IPS-NIHi11 (cell line): ENCODE measurements around the gene GPR146.

Experiments used
- DNase-seq: peaks from one replicate; pipeline ENCODE4 v3.0.0; 2012; ENCODE audit warnings: mixed read lengths, low spot score

GPR146 gene

DNA sequence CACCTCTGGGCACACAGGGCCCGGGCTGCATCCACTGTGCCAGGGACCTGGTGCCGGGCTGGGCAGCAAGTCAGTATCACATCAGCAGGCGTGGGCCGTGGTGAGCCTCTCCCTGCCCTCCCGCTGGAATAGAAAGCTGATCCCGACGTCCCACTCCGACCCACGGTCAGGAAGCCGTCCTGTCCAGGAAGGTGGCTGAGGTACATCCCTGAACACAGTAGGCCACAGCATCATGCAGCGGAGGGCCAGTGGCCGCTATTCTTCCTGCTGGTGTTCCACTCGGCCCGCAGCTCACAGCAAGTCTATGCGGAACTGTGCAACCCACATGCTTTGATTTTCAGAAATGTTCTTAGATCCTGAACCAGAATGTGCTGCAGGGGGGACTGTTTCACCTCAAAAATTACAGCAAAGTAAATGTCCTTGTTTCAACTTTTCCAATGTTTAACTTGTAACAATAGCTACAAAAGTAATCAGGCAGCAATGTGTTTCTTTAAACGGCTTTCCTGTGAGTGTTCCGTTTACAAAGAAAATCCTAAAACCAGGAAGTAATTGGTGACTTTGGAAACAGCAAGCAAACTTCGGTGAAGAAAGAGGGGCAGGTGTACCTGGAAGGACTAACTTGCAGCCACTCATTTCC, 676 bp upstream of the GPR146 start:
- DNase-seq = no peak

DNA sequence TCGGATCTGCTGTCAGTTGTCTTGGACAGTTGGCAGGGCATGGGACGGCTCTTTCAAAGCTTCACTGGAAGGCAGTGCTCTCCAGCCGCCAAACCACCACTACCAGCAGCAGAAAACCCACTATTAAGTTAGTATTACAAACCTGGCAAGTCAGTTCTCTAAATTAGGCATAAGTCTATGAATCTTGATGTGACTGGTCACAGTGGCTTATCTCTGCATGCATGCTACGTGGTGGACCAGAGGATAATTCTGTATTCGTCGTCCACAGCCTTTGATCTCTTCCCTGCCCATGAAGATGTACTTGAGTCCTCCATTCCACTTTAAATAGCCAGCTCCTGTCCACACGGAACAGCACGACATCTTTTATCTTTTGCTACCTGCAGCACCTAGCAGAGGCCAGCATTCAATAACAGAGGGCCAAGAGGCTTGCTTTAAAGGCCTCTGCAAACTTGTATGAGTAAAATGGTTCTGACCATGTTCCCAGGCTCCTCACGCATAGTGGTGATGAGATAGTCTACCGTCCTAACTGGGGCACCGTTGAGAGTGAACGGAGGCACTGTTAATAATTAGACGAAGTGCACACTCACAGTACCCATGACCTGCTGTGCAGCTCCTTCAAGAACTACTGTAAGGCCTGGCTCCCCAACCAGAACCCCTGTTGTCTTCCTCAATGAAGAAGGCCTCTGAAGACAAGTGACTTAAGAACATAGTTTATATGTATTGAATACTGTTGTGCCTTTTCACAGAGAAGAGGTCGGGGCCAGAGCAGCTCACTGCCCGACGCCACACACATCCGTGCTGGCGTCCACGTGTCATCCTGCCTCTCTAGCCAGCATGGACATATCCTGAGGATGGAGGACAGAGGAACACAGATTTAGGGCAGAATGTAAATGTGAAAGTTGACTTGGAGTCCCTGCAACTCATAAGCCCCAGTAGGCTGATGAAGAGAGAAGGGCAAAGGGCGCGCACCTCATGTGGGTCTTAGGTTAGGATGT, 1.0 kb downstream of the GPR146 start:
- no peak for DNase-seq

DNA sequence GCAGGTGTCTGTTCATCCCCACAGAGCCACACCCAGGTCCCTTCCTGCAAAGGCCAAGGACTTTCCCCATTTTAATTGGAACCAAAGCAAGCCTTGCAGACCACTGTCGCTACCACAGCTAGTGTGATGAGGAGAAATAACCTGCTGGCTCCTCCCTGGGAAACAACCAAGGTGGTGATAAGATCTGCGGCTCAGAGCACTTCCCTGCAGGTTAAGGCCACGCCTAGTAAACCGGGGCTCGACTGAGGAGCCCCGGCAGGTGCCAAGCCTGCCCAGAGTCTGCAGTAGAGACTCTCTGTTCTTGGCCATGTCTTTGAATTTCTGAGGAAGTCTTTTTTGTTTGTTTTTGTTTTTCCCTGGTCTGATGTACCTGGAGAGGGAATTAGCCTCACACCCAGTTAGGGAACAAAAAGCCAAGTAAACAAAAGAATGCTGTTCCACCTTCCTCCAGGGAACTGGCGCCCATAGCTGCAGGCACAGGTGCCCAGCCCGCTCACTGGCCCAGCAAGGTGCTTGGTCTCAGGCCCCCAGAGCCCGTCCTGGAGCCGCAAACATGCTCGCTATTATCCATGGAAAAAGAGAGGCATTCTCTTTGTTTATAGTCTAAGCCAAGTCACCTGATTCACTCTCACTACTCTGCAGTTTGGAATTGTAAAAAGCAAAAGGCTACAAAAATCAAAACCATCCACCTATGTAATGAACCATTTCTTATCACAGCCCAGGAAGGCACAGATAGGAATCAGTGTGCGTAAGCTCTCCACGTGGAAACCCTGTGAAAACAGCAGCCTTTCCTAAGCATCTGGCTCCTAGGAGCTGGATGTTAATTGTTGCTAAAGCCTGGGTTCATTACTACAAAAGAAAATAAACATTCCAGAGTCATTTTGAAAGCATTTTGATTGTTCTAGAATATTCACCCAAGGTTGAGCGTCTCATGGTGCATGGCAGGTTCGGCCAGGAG, 2.7 kb downstream of the GPR146 start:
- DNase-seq = no peak

DNA sequence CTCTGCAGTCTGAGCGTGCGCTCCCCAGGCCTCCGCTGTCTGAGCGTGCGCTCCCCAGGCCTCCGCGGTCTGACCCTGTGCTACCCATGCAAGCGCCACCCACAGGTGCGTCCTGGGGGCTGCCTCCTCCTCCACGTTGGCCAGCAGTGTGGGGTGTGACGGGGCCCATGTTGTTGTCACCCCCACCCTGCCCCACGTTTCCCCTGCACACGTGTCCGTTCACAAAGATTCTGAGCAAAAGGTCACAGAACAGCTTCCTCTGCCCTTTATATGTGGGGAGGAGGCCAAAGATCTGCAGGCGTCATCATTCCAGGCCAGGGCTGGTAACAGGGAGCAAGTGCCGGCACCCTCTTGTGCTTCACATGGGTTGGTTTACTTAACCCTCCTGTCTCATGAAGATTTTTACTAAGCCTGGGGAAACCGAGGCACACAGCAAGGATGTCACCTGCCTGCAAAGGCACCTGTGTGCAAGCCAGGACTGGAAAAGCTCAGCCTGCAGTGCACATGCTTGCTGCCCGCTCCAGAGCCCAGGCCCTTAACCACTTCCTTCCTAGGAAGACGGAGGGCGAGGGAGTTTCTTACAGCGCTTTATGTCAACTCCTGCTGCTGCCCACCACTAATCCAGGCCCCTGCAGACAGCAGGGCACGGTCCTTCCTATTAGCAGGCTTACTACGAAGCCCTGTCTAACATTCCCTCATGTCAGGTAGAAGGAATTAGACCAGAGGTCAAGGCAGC, 4.8 kb downstream of the GPR146 start:
- no peak for DNase-seq

DNA sequence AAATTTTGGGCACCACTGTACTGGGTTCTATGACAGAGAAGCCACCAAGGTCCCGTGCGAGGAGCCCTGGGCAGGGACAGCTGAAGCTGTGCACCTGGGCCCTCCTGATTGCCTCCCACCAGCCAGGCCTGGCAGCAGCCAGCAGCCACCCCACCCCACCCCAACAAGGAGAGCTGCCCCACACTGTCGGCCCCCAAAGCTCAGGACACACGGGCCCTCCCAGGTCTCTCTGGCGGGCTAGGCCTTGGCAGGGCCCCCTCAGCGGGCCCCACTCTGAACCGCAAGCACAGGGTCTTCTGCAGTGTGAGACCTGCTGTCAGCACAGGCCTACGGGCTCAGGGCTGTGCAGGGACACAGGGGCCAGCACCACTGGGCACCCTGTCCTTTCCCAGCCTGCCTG, 5.5 kb downstream of the GPR146 start:
- DNase-seq = no peak

DNA sequence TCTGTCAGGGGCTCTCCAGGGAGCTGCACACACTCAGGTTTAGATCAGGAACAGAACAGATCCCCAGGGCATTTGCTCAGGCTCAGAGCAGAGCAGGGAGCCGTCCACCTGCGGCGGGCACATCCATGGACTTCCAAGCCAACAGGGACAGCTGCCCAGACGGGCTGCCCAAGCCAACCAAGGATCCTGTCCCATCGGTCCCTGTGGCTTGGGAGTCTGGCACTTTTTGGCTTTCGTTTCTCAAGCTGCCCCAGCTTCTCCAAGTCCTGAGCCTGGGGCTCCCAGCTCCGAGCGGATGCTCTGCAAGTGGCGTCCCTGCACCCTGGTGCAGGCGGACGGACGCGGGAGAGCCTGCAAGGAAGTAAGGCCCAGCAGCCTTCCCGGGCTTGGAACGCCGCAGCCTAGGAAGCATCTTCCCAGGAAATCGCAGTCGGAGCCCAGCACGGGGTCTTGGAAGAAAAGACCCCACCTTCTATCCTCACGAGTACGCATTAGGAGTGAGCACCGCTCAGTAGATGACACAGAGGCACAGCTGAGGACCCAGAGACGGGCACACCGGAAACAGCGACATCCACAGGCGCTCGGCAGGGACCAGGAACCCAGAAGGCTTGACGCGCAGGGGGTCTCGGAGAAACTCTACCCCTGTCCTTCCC, 6.0 kb downstream of the GPR146 start:
- no peak for DNase-seq

DNA sequence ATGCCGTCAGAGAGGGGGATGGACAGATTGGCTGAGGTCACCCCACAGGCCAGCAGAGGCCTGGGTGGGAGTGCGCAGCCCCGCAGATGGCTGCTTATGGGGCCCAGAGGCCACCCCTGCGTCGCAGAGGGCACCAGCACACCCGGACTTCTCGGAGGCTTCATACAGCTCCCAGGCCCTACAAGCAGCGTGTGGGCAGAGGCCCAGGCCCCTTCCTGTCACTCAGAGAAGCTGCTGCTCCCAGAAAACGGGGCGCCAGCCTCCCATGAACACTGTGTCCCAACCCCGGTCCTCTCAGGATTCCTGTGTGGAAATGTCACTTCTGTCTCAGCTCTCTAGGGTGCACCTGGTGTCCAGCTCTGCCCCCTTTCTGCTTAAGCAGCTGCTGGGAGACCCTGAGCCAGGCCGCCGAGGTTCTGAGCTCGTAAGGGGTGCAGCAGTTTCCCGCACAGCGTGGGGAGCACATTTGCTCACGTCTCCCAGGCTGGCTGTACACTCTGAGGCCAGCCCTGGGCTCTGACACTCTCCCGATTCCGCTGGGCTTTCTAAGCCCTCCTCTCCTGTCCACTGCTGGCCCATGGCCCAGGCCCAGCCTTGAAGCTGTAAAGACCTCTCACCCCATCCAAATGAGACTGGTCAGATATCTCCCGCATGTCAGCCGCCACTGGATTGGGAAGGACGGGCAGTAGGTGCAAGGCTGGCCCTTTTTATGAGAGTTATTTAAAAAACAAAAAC, 6.8 kb downstream of the GPR146 start:
- DNase-seq = no peak

DNA sequence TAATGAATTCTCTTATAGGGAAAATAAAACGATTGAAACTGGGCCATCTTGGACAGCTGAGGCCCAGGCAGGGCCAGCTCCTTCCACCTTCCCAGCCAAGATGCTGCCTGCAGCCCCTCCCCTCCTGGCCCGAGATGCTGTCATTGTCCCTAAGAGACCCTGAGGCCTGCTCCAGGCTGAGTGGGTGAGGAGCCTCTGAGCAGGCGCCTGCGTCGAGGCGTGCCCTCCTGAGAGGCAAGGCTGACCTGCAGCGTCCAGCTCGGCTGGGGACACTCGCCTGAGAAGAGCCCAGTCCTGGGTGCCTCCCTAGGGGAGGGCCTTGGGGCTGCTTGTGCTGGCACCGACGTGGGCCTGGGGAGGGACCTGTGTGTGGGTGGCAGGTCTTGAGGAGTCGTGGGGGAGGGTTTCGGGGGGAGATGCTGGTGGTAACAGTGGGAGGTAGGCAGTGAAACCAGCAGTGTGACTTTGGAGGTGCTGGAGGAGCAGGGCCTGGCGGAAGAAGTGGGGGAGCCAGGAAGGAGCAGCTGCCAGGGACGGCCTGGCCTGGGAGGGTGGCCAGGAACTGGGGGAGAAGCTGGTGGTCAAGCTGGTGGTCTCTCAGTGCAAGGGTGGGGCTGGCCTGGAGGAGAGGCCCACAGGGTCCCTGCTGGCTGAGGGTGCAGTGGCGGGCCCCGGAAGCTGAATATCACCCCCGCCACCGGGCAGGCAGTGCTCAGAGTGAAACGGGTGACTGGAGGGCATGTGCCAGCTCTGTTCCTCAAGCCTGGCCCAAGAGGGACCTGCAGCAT, 7.9 kb downstream of the GPR146 start:
- DNase-seq = no peak

DNA sequence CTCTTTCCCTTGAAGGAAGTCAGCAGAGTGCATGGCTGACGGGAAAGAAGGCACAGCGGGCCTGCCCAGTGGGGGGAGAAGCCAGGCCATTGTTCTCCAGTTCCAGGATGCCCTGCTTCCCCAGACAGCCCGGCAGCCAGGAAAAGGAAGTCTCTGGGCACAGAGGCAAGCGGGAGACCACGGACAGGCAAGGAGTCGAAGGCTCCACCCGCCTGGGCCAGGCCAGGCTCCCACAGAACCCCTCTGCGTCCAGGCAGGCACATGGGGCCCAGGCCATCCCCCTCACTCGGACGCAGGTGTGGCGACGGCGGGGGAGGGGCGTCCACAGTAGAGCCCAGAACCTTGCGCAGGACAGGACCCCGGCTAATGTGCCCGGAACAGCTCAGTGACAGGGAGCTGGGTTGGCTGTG, 8.7 kb downstream of the GPR146 start:
- DNase-seq = peak; percentile 70

DNA sequence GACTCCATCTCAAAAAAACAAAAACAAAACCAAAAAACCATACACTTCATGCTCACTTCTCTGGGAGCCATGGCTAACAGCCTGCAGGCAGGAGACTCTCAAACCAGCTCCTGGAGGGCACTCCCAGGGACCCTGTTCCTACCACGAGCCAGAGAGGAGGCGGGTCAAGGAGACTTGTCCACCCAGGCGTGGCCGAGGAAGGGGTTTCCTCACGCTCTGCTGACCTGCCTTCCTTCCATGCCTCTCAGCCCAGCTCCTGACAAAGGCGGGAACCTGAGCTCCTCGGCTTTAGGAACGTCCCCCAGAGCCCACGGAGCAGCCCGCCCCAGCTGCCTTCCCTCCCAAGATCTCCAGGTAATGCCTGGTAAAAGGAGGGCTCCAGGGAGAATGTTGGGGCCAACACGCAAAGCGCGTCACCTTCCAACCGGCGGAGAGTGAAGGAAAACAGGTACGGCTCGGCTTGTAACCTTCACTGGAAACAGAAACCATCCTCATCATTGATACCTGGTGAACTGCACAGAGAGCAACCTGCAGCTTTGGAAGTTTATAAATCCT, 9.5 kb downstream of the GPR146 start:
- DNase-seq = no peak

DNA sequence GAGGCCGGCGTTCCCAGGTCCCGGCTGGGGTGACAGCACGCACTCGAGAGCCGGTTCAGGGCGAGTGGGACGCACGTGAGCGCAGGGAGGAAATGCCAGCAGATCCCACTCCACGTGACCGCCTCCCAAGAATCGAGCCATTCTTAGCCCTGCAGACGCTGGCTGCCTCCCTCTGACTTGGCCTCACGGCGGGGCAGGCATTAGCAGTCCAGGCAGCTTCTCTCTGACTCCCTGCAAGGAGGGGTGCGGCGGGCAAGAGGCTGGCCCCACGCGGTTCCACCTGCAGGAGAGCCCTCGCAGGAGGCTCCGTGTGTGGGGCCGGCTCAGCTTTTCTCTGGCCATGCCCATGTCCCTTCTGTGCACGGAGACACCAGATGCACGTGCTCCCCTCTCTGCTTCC, 10.1 kb downstream of the GPR146 start:
- no peak for DNase-seq

DNA sequence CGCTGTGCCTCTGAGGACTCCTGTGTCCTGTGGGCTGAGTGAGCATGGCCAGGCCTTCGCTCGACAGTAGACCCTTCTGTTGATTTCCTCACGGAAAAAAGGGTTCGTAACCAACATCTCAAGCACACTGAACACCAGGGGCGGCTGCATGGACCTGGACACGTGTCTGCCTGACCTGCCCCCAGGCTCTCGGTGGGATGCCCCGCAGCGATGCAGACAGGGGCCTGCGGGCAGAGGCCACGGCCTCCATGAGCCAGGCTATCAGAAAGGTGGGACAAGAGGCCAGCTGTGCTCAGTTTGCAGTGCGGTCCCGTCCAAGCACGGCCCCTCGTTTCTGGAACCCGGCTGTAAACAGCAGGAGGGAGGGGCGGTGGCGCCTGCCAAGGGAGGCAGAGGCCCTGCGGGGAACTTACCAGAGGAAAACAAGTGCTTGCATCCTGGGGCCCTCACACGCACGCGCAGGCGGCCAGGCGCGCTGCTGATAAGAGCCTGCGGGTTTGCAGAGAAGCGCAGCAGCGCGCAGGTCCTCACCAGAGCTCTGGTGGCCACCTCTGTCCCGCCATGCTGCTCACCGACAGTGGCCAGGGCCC, 10.6 kb downstream of the GPR146 start:
- no peak for DNase-seq

DNA sequence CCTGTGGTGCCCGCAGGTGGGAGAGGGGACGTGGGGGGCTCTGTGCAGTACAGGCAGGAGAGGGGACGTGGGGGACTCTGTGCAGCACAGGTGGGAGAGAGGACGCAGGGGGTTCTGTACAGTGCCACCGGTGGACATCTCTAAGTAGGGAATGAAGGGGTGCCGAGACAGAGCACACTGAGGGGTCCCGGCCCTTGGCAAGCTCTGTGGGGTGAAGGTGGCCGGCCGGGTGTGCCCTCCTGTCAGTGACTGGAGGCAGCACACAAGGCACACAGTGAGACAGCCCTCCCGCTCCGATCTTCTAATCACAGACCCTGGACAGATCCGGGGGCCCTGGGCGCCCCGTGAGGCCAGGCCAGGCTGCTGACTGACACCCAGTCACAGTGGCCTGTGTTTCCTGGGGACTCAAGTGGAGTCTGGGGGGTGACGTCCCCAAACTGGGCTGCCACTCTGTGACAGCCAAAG, 11.2 kb downstream of the GPR146 start:
- DNase-seq = no peak

DNA sequence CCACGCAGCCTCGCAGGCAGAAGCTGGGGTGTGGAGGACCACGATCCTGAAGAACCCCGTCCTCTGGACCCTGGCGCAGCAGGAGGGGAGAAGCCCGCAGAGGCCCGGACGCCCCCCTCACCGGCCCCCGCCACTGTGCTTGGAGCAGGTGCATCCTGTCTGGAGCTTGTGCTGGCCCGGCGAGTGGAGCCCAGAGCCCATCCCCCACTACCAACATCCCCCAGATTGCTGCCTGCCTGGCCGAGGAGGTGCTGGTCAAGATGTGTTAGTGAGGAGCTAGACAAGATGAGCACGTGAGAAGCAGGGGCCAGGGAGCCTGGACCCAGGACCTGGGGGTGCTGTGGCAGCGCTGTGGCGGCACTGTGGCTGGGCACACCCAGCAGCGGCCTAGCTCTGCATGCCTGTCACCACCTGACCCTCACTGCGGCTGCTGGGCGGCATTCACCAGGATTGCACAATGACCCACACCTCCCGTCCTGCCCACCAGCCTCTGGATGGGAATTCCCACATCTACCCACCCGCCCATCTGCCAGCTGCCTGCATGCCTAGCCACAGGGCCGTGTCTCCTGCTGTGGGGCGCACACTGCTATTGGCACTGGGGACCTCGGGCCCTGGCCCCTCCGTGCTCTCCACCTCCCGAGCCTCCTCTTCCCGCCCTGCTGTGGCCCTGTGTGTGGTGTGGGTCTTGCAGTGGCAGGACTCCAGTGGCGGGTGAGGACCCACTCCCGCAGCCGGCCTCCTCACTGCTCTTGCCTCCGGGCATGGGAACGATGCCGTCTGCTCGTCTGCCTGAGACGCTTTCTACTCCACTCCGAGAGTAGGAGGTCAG, 11.8 kb downstream of the GPR146 start:
- DNase-seq = no peak

DNA sequence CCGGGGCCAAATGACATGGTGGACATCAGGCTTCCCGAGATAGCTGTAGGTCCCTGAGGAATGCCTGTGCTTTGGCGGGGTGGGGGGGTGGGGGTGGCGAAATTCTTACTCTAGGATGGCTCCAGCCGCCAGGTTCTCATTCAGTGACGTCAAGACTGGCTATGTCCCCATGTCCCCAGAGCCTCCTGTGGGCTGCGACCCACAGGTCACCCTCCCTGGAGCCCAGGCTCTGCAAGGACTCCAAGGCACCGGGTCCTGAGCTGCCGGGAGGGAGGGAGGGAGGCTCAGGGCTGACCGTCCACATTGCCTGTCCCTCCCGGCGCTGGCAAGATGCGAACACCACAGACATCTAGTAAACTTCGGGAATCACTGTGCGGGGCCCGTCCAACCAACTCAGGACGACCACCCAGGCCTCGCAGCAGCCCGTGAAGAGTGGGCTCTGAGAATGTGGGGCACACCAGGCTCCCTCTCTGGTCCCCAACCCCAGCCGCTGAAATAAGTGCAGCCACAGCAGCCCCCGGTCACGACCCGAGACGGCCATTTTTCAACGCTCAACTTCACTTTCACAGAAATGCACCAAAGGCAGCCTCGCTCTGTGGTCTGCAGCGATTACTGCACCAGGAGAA, 12.6 kb downstream of the GPR146 start:
- DNase-seq = no peak

DNA sequence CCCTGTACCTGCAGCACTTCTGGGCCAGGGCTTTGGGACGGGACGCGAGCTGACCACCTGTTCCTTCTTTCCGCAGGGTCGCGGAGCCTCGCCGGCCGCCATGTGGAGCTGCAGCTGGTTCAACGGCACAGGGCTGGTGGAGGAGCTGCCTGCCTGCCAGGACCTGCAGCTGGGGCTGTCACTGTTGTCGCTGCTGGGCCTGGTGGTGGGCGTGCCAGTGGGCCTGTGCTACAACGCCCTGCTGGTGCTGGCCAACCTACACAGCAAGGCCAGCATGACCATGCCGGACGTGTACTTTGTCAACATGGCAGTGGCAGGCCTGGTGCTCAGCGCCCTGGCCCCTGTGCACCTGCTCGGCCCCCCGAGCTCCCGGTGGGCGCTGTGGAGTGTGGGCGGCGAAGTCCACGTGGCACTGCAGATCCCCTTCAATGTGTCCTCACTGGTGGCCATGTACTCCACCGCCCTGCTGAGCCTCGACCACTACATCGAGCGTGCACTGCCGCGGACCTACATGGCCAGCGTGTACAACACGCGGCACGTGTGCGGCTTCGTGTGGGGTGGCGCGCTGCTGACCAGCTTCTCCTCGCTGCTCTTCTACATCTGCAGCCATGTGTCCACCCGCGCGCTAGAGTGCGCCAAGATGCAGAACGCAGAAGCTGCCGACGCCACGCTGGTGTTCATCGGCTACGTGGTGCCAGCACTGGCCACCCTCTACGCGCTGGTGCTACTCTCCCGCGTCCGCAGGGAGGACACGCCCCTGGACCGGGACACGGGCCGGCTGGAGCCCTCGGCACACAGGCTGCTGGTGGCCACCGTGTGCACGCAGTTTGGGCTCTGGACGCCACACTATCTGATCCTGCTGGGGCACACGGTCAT, 13.3 kb downstream of the GPR146 start:
- no peak for DNase-seq
